SK-N-SH treated with all-trans-retinoic acid at 6 μM for 48 hours (cell line): ENCODE measurements around the gene NDUFA13.

Experiments used
- PATZ1 ChIP-seq: fragments of 250-450 bp; sonication (Bioruptor Pico); IDR thresholded peaks from 2 replicates; pipeline ENCODE4 v1.8.0; 2020; ENCODE audit warnings: mild to moderate bottlenecking, moderate library complexity, borderline replicate concordance
- ZFP3 ChIP-seq: fragments of 250-450 bp; sonication (Bioruptor Pico); IDR thresholded peaks from 2 replicates; pipeline ENCODE4 v1.5.0; 2020; ENCODE audit warnings: mild to moderate bottlenecking, moderate library complexity
- ZFP30 ChIP-seq: fragments of 450-650 bp; formaldehyde crosslinking; IDR thresholded peaks from 2 replicates; pipeline ENCODE4 v1.5.0; 2022; ENCODE audit warnings: mild to moderate bottlenecking, moderate library complexity
- ZNF8 ChIP-seq: fragments of 450-650 bp; formaldehyde crosslinking; IDR thresholded peaks from 2 replicates; pipeline ENCODE4 v1.5.0; 2020; ENCODE audit warnings: mild to moderate bottlenecking, moderate library complexity

- TF ChIP-seq ZFP3 (no peak), ZFP30 (CRISPR knock-in tag) (no peak), PATZ1 (no peak), ZNF8 (CRISPR knock-in tag) (no peak)
Measured at GRCh38 chr19:19561946-19562664, 46.1 kb downstream of the NDUFA13 start.
